ENCODE results near the gene THPO.

GRCh38 chr3:184405075-184406030 is 27.3 kb upstream of the THPO start:
- TF ChIP-seq EZH2 (IDR thresholded peaks at IDR 0.05; ENCODE audit: low read length, unreplicated experiment) = no peak
- no peak for TF ChIP-seq CTCF (conservative IDR thresholded peaks at IDR 0.05; ENCODE audit: low read depth, low read length)

All from PC-3 (cell line).